GM18526 (cell line): ENCODE results near the gene CASQ1.

Source experiments
- POLR2A ChIP-seq: IDR thresholded peaks from 3 replicates; pipeline ENCODE4 v1.6.1; 2011; ENCODE audit not compliant: insufficient read length; ENCODE audit errors: extremely low read depth

CASQ1 gene

GRCh38 chr1:160193091-160193819, 2.9 kb downstream of the CASQ1 start:
- TF ChIP-seq POLR2A: no peak

- TF ChIP-seq POLR2A: no peak
Observed at GRCh38 chr1:160193832-160194736, 3.7 kb downstream of the CASQ1 start.

DNA sequence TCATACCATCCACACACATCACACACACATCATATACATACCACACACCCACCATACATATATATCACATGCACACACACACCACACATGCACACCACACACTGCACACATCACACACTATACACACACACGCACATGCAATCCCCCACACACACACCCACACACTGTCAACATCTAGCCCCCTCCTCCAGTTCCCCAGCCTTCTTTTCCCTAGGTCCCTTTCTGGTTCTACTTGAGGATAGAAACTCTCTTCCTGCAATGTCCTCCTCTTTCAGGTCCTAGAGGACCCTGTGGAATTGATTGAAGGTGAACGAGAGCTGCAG, 4.3 kb downstream of the CASQ1 start:
- TF ChIP-seq POLR2A: no peak

DNA sequence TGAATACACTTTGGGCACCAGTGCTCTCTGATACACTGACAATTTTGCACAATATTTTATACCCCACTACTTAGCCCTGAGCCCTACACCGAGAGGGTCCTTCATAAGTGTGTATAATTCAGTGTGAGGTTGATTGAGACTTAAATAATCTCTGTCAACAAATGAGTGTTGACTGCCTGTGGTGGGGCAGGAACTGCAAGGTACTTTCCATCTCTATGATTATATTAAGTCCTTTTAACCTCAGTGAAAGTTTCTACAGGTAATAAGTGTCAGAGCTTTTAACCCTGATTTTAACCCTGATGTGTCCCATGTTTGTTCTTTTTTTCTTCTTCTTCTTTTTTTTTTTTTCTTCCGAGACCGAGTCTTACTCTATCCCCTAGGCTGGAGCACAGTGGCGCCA, 5.8 kb downstream of the CASQ1 start:
- no peak for TF ChIP-seq POLR2A

DNA sequence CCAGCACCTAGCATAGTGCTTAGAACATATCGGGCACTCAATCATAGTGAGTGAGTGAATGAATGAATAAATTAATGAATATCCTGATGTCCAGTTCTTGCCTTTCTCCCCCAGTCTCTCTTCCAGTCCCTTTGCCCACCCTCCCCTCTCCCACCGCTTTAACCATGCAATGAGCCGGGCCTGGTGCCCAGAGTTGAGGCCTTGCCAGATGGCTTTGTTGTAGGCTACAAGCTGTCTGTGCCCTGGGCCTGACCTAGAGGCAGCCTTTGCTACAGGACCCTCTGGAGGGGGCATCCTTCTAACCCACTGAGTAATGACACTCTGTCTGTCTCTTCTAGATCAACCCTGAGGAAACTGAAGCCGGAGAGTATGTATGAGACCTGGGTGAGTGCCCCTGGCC, 6.9 kb downstream of the CASQ1 start:
- no peak for TF ChIP-seq POLR2A

- no peak for TF ChIP-seq POLR2A
Observed at GRCh38 chr1:160200786-160201185, 10.4 kb downstream of the CASQ1 start.

DNA sequence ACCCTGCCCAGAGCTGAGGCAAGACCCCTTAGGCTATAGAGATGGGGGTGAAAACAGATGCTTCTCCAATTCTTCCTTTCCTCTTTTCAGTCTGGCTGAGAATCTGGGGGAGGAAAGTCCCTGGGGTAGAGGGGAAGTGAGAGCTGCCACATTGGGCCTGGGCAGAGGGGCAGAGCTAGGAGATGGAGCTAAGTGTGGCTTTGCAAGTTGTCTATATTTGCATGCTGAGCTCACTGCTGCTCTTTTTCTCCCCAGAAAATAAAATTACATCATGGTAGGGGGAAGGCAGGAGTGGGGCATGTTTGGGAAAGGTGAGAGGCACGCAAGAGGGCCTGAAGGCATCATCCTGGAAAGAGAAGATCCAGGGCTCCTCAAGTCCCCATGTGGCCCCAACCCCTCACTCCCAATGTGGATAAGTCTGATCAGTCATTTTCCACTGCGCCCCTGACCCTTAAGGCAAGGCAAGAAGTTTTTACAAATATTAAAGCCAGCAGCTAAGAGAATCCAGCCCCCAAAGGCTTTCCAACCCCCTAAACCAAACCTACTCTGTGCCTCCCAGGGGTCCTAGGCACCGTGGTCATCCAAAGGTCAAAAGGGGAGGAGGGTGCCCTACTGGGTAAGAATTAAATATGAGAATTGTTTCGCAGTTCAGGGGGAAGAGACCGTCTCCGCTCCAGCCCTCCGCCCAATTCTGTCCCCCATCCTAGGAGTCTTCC, 14.3 kb downstream of the CASQ1 start:
- TF ChIP-seq POLR2A: peak; percentile 17

DNA sequence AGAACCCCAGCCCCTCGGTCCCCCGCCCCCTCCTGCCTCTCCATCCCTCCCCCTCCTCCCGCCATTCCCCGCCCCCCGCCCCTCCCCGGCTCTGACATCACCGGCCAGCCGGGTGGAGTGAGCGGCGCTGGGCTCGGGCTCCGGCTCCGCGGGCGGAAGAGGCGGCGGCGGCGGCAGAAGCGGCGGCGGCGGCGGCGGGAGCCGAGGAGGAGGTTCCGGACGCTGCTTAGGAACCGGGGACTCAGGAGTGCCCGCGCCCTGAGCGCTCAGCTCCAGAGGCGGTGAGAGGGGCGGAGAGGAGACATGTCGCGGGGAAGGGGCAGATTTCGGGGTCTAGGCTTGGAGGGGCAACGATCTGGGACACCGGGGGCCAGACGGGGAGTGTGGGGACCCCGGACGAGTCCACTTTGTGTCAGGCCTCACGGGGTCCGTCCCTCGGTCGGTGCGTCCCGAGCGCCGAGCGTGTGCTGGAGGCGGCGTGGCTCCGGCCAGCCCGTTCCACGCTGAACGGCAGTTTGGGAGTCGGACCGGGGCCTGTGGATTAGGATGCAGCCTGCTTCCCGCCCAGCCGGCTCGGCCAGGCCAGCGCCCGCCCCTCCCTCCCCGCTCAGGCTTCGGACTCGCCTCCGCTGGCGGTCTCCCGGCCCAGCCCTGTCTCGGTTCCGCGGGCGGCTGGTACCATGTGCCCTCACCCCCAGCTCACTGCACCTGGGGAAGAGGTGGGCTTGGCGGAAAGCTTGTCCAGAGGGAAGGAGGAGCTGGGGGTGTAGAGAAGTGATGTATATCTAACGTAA, 15.1 kb downstream of the CASQ1 start, which contains the start of gene PEA15:
PEA15 (plus strand) TSS at position 143 of the 794 bp plus-strand sequence. CDS start 6,161 bp downstream, outside the sequence.
- TF ChIP-seq POLR2A: peak; percentile 53

GRCh38 chr1:160206036-160206389, 15.6 kb downstream of the CASQ1 start:
- no peak for TF ChIP-seq POLR2A

- TF ChIP-seq POLR2A: no peak
Observed at GRCh38 chr1:160206421-160207117, 16.2 kb downstream of the CASQ1 start.

GRCh38 chr1:160207118-160207650, 16.8 kb downstream of the CASQ1 start:
- TF ChIP-seq POLR2A: no peak

- TF ChIP-seq POLR2A: no peak
Observed at GRCh38 chr1:160207771-160208556, 17.6 kb downstream of the CASQ1 start.

GRCh38 chr1:160208557-160209320, 18.4 kb downstream of the CASQ1 start:
- no peak for TF ChIP-seq POLR2A
